Measurements from ENCODE around the gene RRAGD.

DNA sequence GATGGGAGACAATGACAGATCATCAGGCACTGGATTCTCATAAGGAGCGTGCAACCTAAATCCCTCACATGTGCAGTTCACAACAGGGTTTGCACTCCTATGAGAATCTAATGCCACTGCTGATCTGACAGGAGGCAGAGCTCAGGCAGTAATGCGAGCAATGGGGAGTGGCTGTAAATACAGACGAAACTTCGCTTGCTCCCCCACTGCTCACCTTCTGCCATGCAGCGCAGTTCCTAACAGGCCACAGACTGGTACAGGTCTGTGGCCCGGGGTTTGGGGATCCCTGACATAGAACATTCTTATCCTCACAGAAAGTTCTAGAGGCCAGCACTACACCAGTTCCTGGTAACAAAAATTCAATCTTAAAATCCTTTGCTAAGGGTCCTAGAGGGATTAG lies 23.2 kb downstream of the RRAGD start:
- TF ChIP-seq, protein P1, sequence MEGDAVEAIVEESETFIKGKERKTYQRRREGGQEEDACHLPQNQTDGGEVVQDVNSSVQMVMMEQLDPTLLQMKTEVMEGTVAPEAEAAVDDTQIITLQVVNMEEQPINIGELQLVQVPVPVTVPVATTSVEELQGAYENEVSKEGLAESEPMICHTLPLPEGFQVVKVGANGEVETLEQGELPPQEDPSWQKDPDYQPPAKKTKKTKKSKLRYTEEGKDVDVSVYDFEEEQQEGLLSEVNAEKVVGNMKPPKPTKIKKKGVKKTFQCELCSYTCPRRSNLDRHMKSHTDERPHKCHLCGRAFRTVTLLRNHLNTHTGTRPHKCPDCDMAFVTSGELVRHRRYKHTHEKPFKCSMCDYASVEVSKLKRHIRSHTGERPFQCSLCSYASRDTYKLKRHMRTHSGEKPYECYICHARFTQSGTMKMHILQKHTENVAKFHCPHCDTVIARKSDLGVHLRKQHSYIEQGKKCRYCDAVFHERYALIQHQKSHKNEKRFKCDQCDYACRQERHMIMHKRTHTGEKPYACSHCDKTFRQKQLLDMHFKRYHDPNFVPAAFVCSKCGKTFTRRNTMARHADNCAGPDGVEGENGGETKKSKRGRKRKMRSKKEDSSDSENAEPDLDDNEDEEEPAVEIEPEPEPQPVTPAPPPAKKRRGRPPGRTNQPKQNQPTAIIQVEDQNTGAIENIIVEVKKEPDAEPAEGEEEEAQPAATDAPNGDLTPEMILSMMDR (tag by site-specific recombination; IDR thresholded peaks at IDR 0.05) = no peak
- TF ChIP-seq, protein P2, sequence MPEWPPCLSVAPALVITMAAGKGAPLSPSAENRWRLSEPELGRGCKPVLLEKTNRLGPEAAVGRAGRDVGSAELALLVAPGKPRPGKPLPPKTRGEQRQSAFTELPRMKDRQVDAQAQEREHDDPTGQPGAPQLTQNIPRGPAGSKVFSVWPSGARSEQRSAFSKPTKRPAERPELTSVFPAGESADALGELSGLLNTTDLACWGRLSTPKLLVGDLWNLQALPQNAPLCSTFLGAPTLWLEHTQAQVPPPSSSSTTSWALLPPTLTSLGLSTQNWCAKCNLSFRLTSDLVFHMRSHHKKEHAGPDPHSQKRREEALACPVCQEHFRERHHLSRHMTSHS (tag by site-specific recombination; IDR thresholded peaks at IDR 0.05) = no peak
- TF ChIP-seq MEIS1 (CRISPR knock-in tag; IDR thresholded peaks at IDR 0.05; ENCODE audit: borderline replicate concordance) (no peak), KLF1 (tag by site-specific recombination; IDR thresholded peaks at IDR 0.05) (no peak), ZNF211 (tag by site-specific recombination; IDR thresholded peaks at IDR 0.05; ENCODE audit: low read depth) (no peak), ZNF521 (tag by site-specific recombination; IDR thresholded peaks at IDR 0.05) (no peak), ZNF169 (tag by site-specific recombination; IDR thresholded peaks at IDR 0.05) (no peak), ZNF76 (tag by site-specific recombination; IDR thresholded peaks at IDR 0.05; ENCODE audit: borderline replicate concordance, low read depth) (no peak), YY1 (tag by site-specific recombination; IDR thresholded peaks at IDR 0.05) (no peak), ZNF311 (tag by site-specific recombination; IDR thresholded peaks at IDR 0.05; ENCODE audit: borderline replicate concordance) (no peak)
- TF ChIP-seq, protein P3, sequence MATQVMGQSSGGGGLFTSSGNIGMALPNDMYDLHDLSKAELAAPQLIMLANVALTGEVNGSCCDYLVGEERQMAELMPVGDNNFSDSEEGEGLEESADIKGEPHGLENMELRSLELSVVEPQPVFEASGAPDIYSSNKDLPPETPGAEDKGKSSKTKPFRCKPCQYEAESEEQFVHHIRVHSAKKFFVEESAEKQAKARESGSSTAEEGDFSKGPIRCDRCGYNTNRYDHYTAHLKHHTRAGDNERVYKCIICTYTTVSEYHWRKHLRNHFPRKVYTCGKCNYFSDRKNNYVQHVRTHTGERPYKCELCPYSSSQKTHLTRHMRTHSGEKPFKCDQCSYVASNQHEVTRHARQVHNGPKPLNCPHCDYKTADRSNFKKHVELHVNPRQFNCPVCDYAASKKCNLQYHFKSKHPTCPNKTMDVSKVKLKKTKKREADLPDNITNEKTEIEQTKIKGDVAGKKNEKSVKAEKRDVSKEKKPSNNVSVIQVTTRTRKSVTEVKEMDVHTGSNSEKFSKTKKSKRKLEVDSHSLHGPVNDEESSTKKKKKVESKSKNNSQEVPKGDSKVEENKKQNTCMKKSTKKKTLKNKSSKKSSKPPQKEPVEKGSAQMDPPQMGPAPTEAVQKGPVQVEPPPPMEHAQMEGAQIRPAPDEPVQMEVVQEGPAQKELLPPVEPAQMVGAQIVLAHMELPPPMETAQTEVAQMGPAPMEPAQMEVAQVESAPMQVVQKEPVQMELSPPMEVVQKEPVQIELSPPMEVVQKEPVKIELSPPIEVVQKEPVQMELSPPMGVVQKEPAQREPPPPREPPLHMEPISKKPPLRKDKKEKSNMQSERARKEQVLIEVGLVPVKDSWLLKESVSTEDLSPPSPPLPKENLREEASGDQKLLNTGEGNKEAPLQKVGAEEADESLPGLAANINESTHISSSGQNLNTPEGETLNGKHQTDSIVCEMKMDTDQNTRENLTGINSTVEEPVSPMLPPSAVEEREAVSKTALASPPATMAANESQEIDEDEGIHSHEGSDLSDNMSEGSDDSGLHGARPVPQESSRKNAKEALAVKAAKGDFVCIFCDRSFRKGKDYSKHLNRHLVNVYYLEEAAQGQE (tag by site-specific recombination; IDR thresholded peaks at IDR 0.05) = no peak
- TF ChIP-seq, protein P4, sequence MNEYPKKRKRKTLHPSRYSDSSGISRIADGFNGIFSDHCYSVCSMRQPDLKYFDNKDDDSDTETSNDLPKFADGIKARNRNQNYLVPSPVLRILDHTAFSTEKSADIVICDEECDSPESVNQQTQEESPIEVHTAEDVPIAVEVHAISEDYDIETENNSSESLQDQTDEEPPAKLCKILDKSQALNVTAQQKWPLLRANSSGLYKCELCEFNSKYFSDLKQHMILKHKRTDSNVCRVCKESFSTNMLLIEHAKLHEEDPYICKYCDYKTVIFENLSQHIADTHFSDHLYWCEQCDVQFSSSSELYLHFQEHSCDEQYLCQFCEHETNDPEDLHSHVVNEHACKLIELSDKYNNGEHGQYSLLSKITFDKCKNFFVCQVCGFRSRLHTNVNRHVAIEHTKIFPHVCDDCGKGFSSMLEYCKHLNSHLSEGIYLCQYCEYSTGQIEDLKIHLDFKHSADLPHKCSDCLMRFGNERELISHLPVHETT (tag by site-specific recombination; IDR thresholded peaks at IDR 0.05) = no peak
